Upper lobe of left lung (tissue), 6 donors: ENCODE measurements around the gene ERFE. TPM values are rescaled to one million over a fixed set of nuclear protein-coding genes. Genes with fewer than 3 reads are reported as not detected.

ENCODE experiments used
- ATAC-seq, 2 donors: fragments of 200-7000 bp; cut with Tn5 transposase; one replicate each; pipeline ENCODE4 v1.9.1; 2022; ENCODE audit warnings: mild to moderate bottlenecking in 2 of 2, moderate library complexity in 2 of 2; ENCODE audit not compliant: low FRiP score in 2 of 2
- DNase-seq, 2 donors: peaks; one replicate each; pipeline ENCODE4 v3.0.0-alpha.2; 2019 to 2020
- H3K27ac ChIP-seq, 4 donors: fragments of 200-600 bp; sonication (generic); one replicate each; pipeline ENCODE4 v1.5.1; 2016 to 2019
- H3K27me3 ChIP-seq, 4 donors: fragments of 200-600 bp; sonication (generic); one replicate each; pipeline ENCODE4 v1.5.1; 2017 to 2019
- H3K36me3 ChIP-seq, 4 donors: fragments of 200-600 bp; sonication (generic); one replicate each; pipeline ENCODE4 v1.5.1; 2016 to 2019
- H3K4me1 ChIP-seq, 4 donors: fragments of 200-600 bp; sonication (generic); one replicate each; pipeline ENCODE4 v1.5.1; 2018 to 2019
- H3K4me3 ChIP-seq, 4 donors: fragments of 200-600 bp; sonication (generic); one replicate each; pipeline ENCODE4 v1.5.1; 2017 to 2019; ENCODE audit warnings: mild to moderate bottlenecking in 2 of 4, moderate library complexity in 1 of 4
- H3K9me3 ChIP-seq, 4 donors: fragments of 200-600 bp; sonication (generic); one replicate each; pipeline ENCODE4 v1.5.1; 2018 to 2019
- CTCF ChIP-seq, 6 experiments: fragments of 450-650 bp in 4 of 6; fragments of 200-600 bp in 2 of 6; sonication (generic) in 2 of 6; IDR thresholded peaks; one replicate each; pipeline ENCODE4 v1.5.1; 2016 to 2019; ENCODE audit warnings: antibody characterized with exemption in 6 of 6
- EP300 ChIP-seq, 4 donors: sonication (generic); formaldehyde crosslinking; IDR thresholded peaks; one replicate each; pipeline ENCODE4 v1.5.1; 2017; ENCODE audit warnings: antibody characterized with exemption in 4 of 4, control low read depth in 2 of 4
- POLR2A ChIP-seq, 4 donors: fragments of 450-650 bp; IDR thresholded peaks; one replicate each; pipeline ENCODE4 v1.5.1; 2016 to 2017; ENCODE audit warnings: antibody characterized with exemption in 4 of 4, mild to moderate bottlenecking in 2 of 4
- POLR2AphosphoS5 ChIP-seq, 2 donors: sonication (generic); formaldehyde crosslinking; IDR thresholded peaks; one replicate each; pipeline ENCODE4 v1.5.1; 2017; ENCODE audit warnings: antibody characterized with exemption in 2 of 2
- WGBS, 2 donors: methylation state at CpG; one replicate each; pipeline ENCODE4 v1.1.5; 2017 to 2018; 5-methylcytosine and 5-hydroxymethylcytosine counted together
- total RNA-seq, 6 donors: library from RNA; depleted of rRNA in 4 of 6; stranded (reverse); fragments of >200 nt in 4 of 6; gene quantifications; one replicate each; pipeline versions ENCODE4 v1.1.0 to v1.2.1, GENCODE V29; 2016 to 2021
- donor health status: DM: no; HTN: no; CAD: no; lungs with moderate emphysema.
- donor health status: DM: no; HTN: yes; CAD: no; lungs with severe emphysema.

Gene ERFE
- total RNA-seq, 6 donors from 2014 or later: 0.30 to 1.1 (median 0.43) TPM; not detected in 3

- Histone ChIP-seq H3K9me3 (no peaks in the 10 kb centered on the region), H3K4me1 (peaks cover 0 to 7% (median 3%) of the 10 kb centered on the region in 4 donors), H3K36me3 (no peaks in the 10 kb centered on the region), H3K27ac (peak overlapping the region in 1 of 4 donors; percentile 43), H3K4me3 (peak overlapping the region in 1 of 4 donors; percentile 32), H3K27me3 (no peaks in the 10 kb centered on the region)
- WGBS, 2 donors: 46 to 55% methylated on average over 15 to 34 of the region's 36 CpGs
- TF ChIP-seq POLR2AphosphoS5 (IDR thresholded peaks at IDR 0.05): no peak
- TF ChIP-seq EP300 (IDR thresholded peaks at IDR 0.05): no peak
- TF ChIP-seq POLR2A (IDR thresholded peaks at IDR 0.05): no peak
- no peak for TF ChIP-seq CTCF (IDR thresholded peaks at IDR 0.05)
- peak in 1 of 2 donors; percentile 82 for DNase-seq
- ATAC-seq: peak; percentile 23 to 43
These were observed 31.4 kb upstream of the ERFE start for GRCh38 chr2:238127165-238128060.

- Histone ChIP-seq H3K9me3 (no peaks in the 10 kb centered on the region), H3K4me3 (no peak overlapping the region), H3K27ac (no peak overlapping the region), H3K27me3 (no peaks in the 10 kb centered on the region), H3K4me1 (peaks cover 0 to 7% (median 3%) of the 10 kb centered on the region in 4 donors), H3K36me3 (no peaks in the 10 kb centered on the region)
- ATAC-seq: no peak
- DNase-seq: peak in 1 of 2 donors; percentile 70
- WGBS, 2 donors: 86 to 95% methylated on average over 12 to 21 of the region's 22 CpGs
- TF ChIP-seq POLR2A (IDR thresholded peaks at IDR 0.05) (no peak), POLR2AphosphoS5 (IDR thresholded peaks at IDR 0.05) (no peak), CTCF (IDR thresholded peaks at IDR 0.05) (no peak), EP300 (IDR thresholded peaks at IDR 0.05) (no peak)
These were observed 30.7 kb upstream of the ERFE start for GRCh38 chr2:238128061-238128440.

- WGBS, 2 donors: 71 to 81% methylated on average over 7 to 30 of the region's 30 CpGs
- Histone ChIP-seq H3K4me1 (peaks cover 0 to 7% (median 3%) of the 10 kb centered on the region in 4 donors), H3K9me3 (no peaks in the 10 kb centered on the region), H3K36me3 (no peaks in the 10 kb centered on the region), H3K27ac (no peak overlapping the region), H3K4me3 (no peak overlapping the region), H3K27me3 (no peaks in the 10 kb centered on the region)
- TF ChIP-seq POLR2AphosphoS5 (IDR thresholded peaks at IDR 0.05): no peak
- no peak for TF ChIP-seq EP300 (IDR thresholded peaks at IDR 0.05)
- no peak for TF ChIP-seq CTCF (IDR thresholded peaks at IDR 0.05)
- TF ChIP-seq POLR2A (IDR thresholded peaks at IDR 0.05): no peak
- DNase-seq: peak in 1 of 2 donors; percentile 82
- no peak for ATAC-seq
These were observed 30.2 kb upstream of the ERFE start for GRCh38 chr2:238128534-238129001.

DNA sequence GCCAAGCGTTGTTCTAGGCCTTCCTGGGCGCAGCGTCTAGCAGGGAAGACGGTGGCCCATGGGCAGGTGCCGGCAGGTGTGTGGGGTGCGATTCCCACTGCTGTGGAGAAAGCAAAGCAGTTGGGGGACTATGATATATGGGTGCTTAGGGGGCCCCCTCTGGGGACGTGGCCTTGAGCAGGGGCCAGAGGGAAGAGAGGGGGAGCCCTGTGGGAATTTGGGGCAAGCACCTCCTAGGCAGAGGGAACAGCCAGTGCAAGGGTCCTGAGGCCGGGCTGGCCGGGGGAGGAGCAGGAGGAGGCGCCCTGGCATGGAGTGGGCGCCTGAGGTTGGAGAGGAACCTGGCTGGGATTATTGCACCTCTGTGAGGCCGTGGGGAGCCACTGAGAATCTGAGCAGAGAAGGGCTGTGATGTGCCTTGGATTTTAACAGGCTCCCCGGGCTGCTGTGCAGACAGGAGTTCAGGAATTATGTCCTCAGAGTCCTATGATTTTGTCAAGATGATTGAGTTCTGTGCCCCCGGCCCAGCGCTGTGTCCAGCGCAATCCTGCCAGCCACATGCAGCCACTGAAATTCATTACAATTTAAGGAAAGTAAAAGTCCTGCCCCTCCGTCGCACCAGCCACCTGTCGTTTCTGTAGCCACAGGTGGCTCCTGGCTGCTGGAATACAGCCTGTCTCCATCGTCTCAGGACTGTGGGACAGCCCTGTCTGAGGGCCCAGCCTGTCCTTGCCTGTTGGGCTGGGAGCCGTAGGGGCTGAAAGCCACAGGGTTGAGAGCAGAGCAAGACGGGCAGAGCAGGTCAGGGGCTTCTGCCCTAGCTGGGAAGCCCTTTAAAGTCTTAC, 29.4 kb upstream of the ERFE start:
- DNase-seq (peak in 1 of 2 donors; percentile 52), ATAC-seq (no peak)
- no peak for TF ChIP-seq CTCF (IDR thresholded peaks at IDR 0.05)
- TF ChIP-seq POLR2AphosphoS5 (IDR thresholded peaks at IDR 0.05): no peak
- TF ChIP-seq EP300 (IDR thresholded peaks at IDR 0.05): no peak
- no peak for TF ChIP-seq POLR2A (IDR thresholded peaks at IDR 0.05)
- H3K27me3 ChIP-seq: no peaks in the 10 kb centered on the region
- H3K4me3 ChIP-seq: no peak overlapping the region
- H3K9me3 ChIP-seq: no peaks in the 10 kb centered on the region
- H3K27ac ChIP-seq: no peak overlapping the region
- no peaks in the 10 kb centered on the region for H3K36me3 ChIP-seq
- WGBS, 2 donors: 89% methylated on average over 11 to 22 of the region's 22 CpGs
- peaks cover 0 to 7% (median 3%) of the 10 kb centered on the region in 4 donors for H3K4me1 ChIP-seq
